IMR-90 (cell line): Measurements from ENCODE around the gene B3GLCT.

ENCODE experiments used
- CTCF ChIP-seq: conservative IDR thresholded peaks from 2 replicates; pipeline ENCODE4 v1.5.1; 2012; ENCODE audit warnings: mild to moderate bottlenecking, low read depth, low read length, improper control_type of control experiment
- FOS ChIP-seq: fragments of 150-350 bp; IDR thresholded peaks from 2 replicates; pipeline ENCODE4 v1.6.1; 2016; ENCODE audit warnings: low read depth, low read length
- RAD21 ChIP-seq: IDR thresholded peaks from 2 replicates; pipeline ENCODE4 v1.6.1; 2012; ENCODE audit warnings: low read length, improper control_type of control experiment

GRCh38 chr13:31380715-31381114 is 180.9 kb downstream of the B3GLCT start:
- TF ChIP-seq RAD21 (no peak), FOS (no peak), CTCF (no peak)
